H1 (cell line): ENCODE results near the gene MIER1. TPM values are rescaled to one million over a fixed set of nuclear protein-coding genes. Genes with fewer than 3 reads are reported as not detected.

ENCODE experiments used
- EGR1 ChIP-seq: IDR thresholded peaks from 2 replicates; pipeline ENCODE4 v1.6.1; 2011; ENCODE audit warnings: low read depth, low read length, borderline replicate concordance
- JUN ChIP-seq: IDR thresholded peaks from 2 replicates; pipeline ENCODE4 v1.6.1; 2011; ENCODE audit warnings: low read depth, mild to moderate bottlenecking, improper control_type of control experiment, low read length
- KDM1A ChIP-seq: fragments of 200-600, 300-600 bp; sonication (generic); IDR thresholded peaks from 2 replicates; pipeline ENCODE4 v1.7.1; 2016; ENCODE audit warnings: mild to moderate bottlenecking, low read length, borderline replicate concordance
- RAD21 ChIP-seq, 2 experiments: IDR thresholded peaks in 1 of 2; conservative IDR thresholded peaks in 1 of 2; 2 replicates each; pipeline ENCODE4 v1.6.1; 2011; ENCODE audit warnings: low read depth in 2 of 2, low read length in 2 of 2, improper control_type of control experiment in 1 of 2, inconsistent platforms in 1 of 2, mild to moderate bottlenecking in 1 of 2, moderate library complexity in 1 of 2
- SIN3A ChIP-seq, 2 experiments: IDR thresholded peaks in 1 of 2; conservative IDR thresholded peaks in 1 of 2; 2 replicates each; pipeline ENCODE4 v1.6.1; 2011 to 2012; ENCODE audit warnings: low read length in 2 of 2, improper control_type of control experiment in 1 of 2, low read depth in 1 of 2, mild to moderate bottlenecking in 1 of 2
- SIRT6 ChIP-seq: IDR thresholded peaks from one replicate; pipeline ENCODE4 v1.7.1; 2012; ENCODE audit warnings: low read length, inconsistent platforms
- TCF12 ChIP-seq: IDR thresholded peaks from 2 replicates; pipeline ENCODE4 v1.6.1; 2011; ENCODE audit warnings: low read depth, mild to moderate bottlenecking, low read length
- polyA plus RNA-seq, 7 experiments: library from polyadenylated mRNA; depleted of rRNA in 3 of 7; stranded (reverse) in 5 of 7; unstranded in 2 of 7; fragments of >200 nt in 5 of 7; fragments of 200-250 nt in 2 of 7; gene quantifications; 1 replicate in 5 of 7; 2 replicates in 1 of 7; 4 replicates in 1 of 7; pipeline versions ENCODE4 v1.2.1 to v1.2.3, GENCODE V29; 2011 to 2013; ENCODE audit warnings: missing spikeins in 2 of 7, mixed read lengths in 2 of 7
- total RNA-seq: library from RNA; stranded (reverse); fragmentation: NEBNext Ultra II Directional; extraction: Animal tissue kit (Norgen Biotek cat#: 25700); gene quantifications from 2 replicates; pipeline ENCODE4 v1.2.1, GENCODE V29; 2021
- TF ChIP-seq, protein P1 (sequence below): fragments of 300-600 bp; sonication (generic); IDR thresholded peaks from 2 replicates; pipeline ENCODE4 v1.7.1; 2012; ENCODE audit warnings: low read length, moderate library complexity, mild to moderate bottlenecking, inconsistent platforms; ENCODE audit not compliant: insufficient replicate concordance
- TF ChIP-seq, protein P2 (sequence below): IDR thresholded peaks from 2 replicates; pipeline ENCODE4 v1.6.1; 2012; ENCODE audit warnings: inconsistent platforms

Gene MIER1
- total and polyA plus RNA-seq, 2 of the 8 experiments (the other 6 are each of a cell fraction or from before 2014, with no cell fraction given) = 5.2 to 33.5 TPM

DNA sequence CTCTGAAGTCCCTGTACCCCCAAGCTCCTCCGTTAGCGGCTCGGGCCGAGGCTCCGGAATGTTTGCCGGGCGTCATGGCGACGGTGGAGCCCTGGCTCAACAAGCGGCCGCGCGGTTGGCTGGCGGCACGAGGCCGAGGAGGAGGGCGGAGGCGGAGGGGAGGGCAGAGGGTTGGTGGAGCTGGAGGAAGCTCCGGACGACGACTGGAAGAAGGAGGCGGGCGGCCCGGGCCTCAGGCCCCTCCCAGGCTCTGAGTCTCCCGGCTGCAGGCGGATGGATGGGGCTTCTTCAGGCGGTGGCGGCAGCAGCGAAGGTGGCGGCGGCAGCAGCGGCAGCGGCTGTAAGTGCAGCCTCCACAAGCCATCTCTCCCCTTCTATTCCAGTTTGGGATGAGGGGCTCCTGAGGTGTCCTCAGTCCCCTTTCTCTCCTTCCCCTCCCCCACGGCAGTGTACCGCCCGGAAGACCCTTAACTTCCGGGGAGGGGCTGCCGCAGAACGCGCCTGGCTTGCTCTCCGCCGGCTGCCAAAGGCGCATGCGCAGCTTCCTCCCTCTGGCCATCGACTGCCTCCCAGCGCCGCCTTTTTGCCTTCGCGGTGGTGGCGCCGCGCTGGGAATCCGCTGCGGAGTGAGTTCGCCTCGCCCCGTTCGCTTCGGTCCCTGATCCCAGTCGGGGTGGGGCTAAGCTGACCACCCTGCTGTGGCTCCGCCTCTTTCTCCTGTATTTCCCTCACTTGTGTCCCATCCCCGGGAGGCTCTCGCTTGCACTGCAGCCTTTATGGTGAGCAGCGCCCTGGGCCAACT is at the start of gene MIER1, which contains the start of gene DNAI4 (continued):
- TF ChIP-seq, protein P1, sequence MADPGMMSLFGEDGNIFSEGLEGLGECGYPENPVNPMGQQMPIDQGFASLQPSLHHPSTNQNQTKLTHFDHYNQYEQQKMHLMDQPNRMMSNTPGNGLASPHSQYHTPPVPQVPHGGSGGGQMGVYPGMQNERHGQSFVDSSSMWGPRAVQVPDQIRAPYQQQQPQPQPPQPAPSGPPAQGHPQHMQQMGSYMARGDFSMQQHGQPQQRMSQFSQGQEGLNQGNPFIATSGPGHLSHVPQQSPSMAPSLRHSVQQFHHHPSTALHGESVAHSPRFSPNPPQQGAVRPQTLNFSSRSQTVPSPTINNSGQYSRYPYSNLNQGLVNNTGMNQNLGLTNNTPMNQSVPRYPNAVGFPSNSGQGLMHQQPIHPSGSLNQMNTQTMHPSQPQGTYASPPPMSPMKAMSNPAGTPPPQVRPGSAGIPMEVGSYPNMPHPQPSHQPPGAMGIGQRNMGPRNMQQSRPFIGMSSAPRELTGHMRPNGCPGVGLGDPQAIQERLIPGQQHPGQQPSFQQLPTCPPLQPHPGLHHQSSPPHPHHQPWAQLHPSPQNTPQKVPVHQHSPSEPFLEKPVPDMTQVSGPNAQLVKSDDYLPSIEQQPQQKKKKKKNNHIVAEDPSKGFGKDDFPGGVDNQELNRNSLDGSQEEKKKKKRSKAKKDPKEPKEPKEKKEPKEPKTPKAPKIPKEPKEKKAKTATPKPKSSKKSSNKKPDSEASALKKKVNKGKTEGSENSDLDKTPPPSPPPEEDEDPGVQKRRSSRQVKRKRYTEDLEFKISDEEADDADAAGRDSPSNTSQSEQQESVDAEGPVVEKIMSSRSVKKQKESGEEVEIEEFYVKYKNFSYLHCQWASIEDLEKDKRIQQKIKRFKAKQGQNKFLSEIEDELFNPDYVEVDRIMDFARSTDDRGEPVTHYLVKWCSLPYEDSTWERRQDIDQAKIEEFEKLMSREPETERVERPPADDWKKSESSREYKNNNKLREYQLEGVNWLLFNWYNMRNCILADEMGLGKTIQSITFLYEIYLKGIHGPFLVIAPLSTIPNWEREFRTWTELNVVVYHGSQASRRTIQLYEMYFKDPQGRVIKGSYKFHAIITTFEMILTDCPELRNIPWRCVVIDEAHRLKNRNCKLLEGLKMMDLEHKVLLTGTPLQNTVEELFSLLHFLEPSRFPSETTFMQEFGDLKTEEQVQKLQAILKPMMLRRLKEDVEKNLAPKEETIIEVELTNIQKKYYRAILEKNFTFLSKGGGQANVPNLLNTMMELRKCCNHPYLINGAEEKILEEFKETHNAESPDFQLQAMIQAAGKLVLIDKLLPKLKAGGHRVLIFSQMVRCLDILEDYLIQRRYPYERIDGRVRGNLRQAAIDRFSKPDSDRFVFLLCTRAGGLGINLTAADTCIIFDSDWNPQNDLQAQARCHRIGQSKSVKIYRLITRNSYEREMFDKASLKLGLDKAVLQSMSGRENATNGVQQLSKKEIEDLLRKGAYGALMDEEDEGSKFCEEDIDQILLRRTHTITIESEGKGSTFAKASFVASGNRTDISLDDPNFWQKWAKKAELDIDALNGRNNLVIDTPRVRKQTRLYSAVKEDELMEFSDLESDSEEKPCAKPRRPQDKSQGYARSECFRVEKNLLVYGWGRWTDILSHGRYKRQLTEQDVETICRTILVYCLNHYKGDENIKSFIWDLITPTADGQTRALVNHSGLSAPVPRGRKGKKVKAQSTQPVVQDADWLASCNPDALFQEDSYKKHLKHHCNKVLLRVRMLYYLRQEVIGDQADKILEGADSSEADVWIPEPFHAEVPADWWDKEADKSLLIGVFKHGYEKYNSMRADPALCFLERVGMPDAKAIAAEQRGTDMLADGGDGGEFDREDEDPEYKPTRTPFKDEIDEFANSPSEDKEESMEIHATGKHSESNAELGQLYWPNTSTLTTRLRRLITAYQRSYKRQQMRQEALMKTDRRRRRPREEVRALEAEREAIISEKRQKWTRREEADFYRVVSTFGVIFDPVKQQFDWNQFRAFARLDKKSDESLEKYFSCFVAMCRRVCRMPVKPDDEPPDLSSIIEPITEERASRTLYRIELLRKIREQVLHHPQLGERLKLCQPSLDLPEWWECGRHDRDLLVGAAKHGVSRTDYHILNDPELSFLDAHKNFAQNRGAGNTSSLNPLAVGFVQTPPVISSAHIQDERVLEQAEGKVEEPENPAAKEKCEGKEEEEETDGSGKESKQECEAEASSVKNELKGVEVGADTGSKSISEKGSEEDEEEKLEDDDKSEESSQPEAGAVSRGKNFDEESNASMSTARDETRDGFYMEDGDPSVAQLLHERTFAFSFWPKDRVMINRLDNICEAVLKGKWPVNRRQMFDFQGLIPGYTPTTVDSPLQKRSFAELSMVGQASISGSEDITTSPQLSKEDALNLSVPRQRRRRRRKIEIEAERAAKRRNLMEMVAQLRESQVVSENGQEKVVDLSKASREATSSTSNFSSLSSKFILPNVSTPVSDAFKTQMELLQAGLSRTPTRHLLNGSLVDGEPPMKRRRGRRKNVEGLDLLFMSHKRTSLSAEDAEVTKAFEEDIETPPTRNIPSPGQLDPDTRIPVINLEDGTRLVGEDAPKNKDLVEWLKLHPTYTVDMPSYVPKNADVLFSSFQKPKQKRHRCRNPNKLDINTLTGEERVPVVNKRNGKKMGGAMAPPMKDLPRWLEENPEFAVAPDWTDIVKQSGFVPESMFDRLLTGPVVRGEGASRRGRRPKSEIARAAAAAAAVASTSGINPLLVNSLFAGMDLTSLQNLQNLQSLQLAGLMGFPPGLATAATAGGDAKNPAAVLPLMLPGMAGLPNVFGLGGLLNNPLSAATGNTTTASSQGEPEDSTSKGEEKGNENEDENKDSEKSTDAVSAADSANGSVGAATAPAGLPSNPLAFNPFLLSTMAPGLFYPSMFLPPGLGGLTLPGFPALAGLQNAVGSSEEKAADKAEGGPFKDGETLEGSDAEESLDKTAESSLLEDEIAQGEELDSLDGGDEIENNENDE = no peak
- TF ChIP-seq SIRT6 (no peak), JUN (no peak), RAD21 (IDR thresholded peaks at IDR 0.05 in 1 of 2, conservative IDR thresholded peaks at IDR 0.05 in 1 of 2; ENCODE audit: low read depth in 2 of 2, low read length in 2 of 2) (no peak; a peak in 1 of 4 replicates), KDM1A (no peak), TCF12 (no peak), EGR1 (no peak), SIN3A (conservative IDR thresholded peaks at IDR 0.05 in 1 of 2, IDR thresholded peaks at IDR 0.05 in 1 of 2; ENCODE audit: low read depth in 1 of 2, low read length in 2 of 2) (peak in 1 of 2 experiments; percentile 92; a peak in 2 of 4 replicates)
- TF ChIP-seq, protein P2, sequence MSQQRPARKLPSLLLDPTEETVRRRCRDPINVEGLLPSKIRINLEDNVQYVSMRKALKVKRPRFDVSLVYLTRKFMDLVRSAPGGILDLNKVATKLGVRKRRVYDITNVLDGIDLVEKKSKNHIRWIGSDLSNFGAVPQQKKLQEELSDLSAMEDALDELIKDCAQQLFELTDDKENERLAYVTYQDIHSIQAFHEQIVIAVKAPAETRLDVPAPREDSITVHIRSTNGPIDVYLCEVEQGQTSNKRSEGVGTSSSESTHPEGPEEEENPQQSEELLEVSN = peak; percentile 67
